HG03442 (cell line): ENCODE results near the gene NDUFAF8.

Source experiments
- ATAC-seq: cut with Tn5 transposase; IDR thresholded peaks from one replicate; pipeline ENCODE4 v1.9.1; 2021; ENCODE audit warnings: mild to moderate bottlenecking, moderate library complexity; ENCODE audit not compliant: unreplicated experiment

The NDUFAF8 gene

DNA sequence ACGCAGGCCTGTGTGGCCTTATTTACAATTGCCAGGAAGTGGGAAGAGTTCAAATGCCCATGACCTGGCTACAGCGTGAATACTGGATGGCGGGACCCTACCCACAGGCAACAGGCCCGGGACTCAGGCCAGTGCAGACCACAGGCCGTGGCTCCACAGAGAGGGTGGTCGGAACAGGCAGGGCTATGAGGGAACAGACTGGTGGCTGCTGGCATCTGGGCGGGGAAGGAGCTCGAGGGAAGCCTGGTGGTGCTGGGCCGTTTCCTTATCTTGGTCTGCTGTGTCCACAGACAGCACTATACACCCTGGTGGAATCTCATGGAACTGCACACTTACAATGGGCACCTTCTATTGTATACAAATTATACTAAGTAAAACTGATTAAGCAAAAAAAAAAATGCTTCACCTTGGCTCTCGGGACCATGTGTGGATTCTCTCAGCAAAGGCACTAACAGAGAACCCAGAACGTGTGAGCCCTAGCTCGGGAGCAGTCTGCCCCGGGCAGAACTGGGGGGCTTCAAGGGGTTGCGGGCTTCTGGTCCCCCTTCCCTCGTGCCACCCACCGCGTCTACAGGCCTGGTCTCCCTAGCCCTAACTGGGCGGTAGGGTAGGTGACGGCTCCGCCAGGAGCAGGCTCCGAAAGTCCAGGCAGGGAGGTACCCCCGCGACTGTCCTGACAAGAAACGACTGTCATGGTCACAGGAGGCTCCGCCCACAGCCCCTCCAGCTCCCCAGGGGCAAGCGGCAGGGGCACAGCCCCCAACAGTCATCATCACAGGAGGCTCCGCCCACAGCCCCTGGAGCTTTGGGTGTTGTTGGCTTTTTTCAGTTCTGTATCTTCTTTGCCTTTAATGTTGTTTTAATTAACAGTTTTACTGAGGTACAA lies 38.2 kb upstream of the NDUFAF8 start:
- no peak for ATAC-seq

DNA sequence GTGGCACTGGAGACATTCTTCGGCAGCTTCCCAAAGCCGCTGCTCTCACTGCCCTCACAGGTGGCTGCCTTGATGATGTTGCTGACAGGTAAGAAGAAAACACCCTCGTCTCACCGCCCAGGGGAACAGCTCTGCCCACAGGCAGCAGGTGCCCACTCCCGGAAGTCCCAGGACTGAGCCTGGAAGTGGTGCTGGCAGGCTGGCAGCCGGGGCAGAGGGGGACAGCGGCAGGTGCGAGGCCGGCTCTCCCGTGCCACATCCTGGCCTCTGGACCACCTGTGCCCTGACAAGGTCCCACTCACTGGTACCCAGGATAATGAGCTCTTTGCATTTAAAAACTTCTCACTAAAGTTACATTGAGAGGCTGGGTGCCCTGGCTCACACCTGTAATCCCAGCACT lies 36.8 kb upstream of the NDUFAF8 start:
- no peak for ATAC-seq

DNA sequence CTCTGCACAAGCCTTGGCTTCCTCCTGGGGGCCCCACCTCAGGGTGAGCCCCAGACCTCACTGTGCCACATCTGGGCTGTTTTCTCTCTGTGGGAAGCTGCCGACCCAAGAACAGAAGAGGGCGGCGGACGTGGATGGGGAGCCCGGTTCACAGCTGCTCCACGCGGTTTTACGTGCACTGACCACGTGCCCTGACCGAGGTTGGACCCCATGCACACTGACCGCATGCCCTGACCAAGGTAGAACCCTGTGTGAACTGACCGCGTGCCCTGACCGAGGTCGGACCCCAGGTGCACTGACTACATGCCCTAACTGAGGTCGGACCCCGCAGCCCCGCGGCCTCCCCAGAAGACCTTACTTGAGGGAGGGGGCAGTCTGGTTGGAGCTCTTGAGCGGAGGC lies 36.0 kb upstream of the NDUFAF8 start:
- no peak for ATAC-seq

DNA sequence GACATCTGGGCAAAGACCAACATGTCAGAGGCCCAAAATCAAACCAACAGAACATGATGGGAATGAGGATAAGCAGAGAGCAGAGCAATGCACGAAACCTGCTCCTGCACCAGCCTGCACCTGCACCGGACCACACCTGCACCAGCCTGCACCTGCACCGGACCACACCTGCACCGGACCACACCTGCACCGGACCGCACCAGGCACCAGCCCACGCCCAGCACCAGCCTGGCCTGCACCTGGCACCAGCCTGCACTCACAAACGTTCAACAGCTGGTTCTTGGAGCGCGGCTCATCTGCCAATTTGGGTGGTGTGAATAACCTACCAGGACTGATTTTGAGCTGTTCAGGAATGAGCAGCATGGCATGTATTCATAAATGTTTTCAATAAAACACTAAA lies 34.5 kb upstream of the NDUFAF8 start:
- no peak for ATAC-seq

DNA sequence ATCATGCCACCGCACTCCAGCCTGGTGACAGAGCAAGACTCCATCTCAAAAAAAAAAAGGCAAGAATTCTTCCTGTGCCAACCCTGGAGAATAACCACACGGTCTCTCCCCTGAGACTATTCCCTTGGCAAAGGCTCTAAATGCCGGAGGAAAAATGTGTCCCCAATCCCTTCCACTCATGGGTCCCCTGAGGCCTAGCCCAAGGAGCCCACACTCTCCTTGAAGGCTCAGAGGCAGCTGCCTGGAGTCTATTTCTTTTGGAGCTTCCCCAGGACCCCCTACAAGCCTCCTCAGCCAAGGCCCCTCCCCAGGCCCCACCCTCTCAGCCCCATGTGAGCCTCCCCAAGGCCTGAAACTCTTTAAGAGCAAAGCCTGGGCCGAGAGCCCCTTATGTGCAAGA lies 33.0 kb upstream of the NDUFAF8 start:
- ATAC-seq: no peak

DNA sequence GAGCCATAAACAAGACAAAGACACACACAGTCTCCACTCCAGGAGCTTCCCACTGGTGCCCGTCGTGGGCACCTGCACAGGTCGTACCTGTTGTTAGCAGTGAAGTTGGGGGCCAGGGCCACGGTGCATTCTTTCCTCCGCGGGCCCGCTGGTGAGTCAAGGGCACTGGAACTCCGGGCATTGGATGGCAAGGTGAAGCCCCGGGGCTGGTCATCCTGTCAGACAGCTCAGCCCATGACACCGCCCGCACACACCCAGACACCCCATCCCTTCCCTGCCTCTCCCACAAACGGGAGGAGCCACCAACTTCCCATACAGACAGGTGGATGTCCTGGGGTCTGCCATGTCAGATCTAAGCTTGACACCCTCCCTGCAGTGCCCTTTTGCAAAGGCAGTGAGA lies 32.5 kb upstream of the NDUFAF8 start:
- ATAC-seq: no peak

DNA sequence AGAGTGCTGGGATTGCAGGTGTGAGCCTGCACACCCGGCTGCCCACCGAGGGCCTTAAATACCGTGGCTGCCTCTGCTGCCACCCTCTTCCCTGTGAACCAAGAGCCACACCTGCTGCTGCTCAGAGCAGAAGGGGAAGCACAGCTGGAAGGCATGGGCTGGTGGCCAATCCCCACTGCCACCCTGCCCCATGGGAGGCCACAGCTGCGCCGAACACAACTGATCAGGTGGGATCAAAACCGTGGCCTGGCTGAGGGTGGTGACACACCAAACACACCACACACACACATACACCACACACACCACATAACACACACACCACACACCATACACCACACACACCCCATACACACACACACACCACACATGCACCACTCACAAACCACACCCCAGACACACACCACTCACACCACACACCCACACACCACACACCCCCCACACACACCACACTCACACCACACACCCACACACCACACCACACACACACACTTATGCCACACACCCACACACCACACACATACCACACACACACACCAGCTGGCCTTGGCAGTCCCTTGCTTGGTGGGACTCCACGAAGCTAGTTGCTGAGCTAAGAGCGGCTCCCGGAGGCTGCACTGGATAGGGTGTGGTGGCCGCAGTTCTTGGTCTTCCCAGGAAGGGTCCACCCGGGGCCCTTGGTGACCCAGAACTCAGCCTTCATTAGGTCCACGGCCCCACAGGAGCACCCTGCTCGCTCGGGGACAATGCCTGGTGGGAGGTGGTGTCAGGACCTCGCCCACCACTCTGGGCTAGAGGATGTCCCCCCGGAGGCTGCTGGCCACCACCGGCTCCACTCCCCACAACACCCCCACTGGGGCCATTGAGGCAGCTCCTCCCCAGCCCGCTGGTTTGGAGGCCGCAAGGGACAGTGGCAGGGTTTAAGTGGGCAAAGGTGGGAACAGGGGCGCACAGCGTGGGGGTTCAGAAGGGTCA lies 31.2 kb upstream of the NDUFAF8 start:
- ATAC-seq: no peak

DNA sequence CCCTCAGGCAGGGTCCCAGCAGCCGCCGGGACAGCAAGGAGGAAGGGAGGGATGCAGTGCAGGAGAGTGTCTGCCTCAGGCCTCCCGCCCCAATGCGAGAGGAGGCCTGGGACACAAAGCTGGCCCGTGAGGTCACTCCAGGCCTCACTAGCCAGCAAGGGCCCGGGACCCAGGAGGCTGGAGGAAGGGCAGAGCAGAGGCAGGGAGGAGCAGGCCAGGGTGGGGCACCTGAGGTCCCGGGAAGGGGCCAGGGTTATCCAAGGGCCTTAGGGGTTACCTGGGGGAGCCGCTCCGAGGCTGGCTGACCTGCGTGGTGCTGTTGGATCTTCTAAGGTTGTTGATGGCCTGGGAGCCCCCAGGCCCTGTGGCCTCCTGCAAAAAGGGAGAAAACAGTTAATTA lies 30.5 kb upstream of the NDUFAF8 start:
- no peak for ATAC-seq

DNA sequence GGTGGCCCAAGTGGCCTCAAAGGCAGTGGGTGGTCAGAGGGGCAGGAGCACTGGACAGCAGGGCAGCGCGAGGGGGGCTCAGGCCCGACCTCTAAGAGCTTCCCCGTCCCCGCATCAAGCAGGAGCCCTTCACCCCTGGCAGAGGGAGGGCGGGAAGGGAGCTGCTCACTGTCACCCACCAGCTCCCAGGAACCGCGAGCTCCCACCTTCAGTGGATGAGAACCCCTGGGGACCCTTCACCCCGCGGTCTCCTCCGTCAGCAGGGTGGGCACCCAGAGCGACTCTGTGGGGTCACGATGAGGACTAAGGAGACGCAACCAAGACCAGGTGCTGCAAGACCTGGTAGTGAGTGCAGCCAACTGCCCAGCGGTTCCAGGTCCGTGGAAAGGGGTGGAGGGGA lies 30.0 kb upstream of the NDUFAF8 start:
- ATAC-seq: no peak

DNA sequence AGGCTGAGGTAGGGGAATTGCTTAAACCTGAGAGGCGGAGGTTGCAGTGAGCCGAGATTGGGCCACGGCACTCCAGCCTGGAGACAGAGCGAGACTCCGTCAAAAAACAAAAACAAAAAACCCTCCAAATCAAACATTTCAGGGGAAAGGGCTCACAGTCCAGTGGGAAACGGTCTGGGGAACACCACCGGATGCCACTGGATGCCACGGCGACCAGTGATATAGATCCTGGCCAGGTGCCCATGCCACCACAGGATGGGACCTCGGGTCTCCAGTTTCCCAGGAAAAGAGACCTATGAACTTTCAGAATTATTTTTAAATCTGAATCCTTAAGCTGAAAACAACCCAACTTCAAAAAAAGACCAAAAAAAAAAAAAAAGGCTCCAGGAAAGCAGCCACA lies 28.7 kb upstream of the NDUFAF8 start:
- no peak for ATAC-seq

DNA sequence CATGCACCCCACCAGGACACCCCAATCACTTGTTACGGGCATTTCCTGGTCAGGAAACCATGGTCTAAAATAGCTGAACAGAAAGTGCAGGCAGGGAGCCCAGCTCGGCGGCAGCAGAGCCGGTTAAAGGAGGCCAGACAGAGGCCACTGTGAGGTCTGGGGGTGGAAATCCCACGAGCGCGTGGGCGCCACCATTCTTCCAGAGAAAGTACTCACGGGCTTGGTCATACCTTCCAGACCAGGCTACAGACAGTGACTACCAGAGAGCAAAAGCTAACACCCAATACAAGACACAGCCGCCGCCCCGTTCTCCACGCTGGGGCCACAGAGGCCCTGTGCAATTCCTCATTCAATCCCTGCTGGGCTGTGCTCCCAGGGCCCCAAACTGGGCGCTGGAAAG lies 28.2 kb upstream of the NDUFAF8 start:
- ATAC-seq: no peak

DNA sequence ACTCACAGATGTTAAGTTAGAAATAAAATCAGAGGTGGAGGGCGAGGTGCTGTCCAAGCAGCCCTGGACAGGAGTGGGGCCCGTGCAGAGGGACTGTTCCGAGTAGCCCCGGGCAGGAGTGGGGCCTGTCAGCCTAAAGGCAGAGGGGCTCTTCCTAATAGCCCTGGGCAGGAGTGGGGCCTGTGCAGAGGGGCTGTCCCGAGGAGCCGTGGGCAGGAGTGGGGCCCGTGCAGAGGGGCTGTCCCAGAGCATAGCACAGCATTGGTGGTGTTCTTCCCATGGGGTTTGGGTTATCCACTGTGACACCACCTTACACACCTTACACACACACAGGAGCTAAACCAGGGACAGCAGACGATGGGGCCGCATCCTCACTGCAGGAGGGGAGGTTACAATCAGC lies 26.8 kb upstream of the NDUFAF8 start:
- ATAC-seq: no peak

DNA sequence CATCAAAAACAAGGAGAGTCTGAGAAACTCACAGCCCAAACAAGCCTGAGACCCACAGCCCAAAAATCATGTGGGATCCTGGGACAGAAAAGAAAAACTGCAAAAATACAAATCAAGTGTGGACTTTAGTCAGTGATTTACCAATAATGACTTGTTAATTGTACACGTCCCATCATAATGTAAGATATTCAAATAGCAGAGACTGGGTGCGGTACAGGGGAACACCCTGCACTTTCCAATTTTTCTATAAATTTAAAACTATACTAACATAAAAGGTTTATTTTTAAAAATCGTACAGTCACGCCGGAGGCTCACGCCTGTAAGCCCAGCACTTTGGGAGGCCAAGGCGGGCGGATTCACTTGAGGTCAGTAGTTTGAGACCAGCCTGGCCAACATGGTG lies 25.1 kb upstream of the NDUFAF8 start:
- ATAC-seq: no peak

DNA sequence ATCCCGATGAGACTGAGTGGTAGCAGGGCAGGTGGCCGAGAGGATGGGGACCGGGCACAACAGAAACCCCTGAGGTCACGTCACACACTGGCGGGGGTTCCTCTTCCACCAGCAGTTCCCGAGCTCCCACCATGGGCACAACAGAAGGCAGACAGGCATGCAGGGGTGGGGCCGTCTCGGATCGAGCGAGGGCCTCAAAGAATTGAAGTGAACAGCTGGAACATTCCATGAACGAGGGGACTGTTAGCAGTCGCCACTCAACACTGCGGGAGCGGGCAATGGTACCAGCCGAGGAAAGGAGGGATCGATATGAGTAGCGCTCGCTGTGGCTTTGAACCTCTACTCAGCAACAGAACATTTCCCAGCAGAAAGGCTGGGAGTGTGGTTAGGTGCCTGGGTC lies 21.6 kb upstream of the NDUFAF8 start:
- no peak for ATAC-seq

DNA sequence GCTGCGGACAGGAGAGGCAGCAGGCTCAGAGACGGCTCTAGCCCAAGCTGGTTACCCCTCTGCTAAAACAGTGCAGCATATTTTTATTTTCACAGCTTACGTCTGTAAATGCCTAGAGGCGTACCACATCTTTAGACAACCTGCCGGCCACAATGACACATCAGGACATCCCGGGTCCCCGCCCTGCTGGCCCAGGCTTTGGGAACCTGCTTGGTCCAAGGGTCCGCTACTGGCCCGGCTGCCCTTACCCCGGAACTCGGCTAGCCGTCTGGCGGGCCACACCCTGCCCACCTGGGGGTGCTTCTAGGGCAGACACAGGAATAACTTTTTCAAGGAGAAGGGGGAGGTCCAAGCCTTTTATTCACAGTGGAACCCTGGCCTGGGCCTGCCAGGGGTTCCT lies 20.7 kb upstream of the NDUFAF8 start:
- no peak for ATAC-seq

DNA sequence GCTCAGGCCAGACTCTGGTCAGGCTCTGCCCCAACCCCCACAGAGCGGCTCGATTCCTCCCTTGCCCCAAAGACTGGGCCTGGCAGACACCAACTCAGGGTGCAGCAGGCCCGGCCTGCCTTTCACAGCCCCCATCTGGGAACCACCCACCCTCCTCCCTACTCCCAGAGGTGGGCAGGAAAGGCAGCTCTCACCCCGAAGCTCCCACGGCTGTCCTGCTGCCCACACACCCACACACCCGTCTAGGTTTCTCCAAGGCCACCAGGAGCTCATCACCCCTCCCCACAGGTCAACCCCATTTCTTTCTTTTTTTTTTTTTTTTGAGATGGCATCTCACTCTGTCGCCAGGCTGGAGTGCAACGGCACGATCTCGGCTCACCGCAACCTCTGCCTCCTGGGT lies 20.1 kb upstream of the NDUFAF8 start:
- ATAC-seq: no peak

DNA sequence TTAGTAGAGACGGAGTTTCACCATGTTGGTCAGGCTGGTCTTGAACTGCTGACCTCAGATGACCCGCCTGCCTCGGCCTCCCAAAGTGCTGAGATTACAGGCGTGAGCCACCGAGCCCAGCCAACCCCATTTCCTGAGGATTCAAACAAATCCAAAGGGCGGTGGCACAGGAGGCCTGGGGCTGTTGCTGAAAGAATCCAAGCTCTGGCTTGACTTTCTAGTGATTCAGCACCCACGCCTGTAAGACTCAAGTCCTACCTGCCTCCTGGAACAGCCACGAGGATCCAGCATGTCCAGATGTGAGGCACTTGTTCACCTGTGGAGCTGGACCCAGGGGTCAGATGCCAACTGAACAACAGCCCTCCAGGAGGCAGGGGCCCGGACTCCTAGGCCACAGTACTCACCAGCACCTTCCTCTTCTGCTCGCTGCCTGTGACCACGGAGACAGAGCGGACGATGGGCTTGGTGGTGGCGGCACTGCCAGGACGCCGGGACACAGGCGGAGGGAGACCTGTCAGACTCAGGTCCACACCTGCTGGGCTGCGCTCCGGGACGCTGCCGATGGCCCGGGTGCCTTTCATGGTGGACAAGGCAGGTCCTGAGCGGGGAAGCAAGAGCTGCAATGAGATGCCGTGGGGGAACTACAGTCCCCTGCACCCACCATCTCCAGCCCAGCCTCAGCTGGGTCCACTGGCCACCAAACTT lies 19.5 kb upstream of the NDUFAF8 start:
- ATAC-seq: no peak

DNA sequence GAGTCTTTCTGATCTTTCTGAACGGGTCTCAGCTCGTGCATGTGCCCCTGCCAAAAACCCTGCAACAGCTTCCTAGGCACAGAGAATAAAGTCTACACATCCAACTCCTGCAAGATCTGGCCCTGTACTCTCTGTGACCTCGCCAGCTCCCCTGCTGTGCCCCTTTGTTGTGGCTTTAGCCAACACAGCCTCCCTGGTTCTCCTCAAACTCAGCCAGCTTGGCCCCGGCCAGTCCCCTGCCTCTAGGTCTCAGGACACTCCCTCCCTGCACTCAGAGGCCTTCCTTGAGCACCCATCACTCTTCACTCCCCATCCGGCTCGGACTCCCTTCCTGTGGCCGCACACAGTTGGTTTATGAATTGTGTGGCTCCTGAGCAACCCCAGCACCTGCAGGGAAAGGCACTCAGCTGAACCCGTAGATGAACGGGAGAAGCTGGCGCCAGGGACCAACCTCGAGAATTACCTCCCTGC lies 17.7 kb upstream of the NDUFAF8 start:
- ATAC-seq: no peak

DNA sequence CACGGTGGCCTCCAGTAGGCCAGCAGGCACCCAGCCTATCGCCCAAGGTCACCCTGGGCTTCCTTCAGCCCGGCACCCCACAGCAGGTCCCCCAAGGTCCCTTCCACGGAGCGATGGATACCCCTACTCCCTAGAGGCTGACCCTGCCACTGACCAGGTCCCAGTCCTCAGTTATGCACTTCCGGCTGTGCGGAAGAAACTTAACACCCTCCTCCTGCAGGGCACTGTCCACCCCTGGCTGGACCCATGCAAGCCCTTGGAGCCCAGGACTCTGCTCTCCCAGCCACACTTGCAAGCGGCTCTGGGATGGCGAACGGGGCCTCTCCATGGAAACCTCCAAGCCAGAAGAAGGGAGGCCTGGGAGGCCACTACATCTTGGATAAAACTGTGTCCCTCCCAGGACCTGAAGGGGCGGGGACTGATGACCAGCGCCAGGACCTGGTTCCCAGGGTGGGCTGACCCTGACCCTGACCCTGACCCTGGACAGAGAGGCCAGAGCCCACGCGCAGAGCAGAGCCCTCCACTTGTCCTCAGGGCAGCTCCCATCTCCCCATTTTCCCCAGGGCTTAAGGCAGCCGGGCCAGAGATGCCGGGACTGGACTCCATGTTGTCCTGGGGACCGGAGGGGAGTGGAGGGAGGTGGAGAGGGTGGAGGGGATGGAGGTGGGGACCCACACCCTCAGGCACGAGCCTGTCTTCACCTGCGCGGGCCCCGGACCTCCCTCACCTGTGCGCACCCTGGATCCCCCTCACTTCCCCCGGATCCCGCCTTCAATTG lies 17.1 kb upstream of the NDUFAF8 start:
- ATAC-seq: peak; percentile 0

DNA sequence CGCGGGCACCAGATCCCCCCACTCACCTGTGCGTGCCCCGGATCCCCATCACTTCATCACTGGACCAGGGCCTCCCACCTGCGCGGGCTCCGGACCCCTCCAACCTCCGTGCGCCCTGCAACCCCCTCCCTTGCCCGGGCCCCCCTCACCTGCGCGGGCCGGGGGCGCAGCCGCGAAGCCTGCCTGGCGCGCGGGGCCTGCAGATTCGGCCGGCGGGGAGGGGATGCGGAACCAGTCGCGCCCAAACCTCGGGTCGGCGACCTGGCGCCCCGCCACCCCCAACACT lies 16.6 kb upstream of the NDUFAF8 start:
- no peak for ATAC-seq
